K562 (cell line): ENCODE results near the gene CARD9. TPM values are rescaled to one million over a fixed set of nuclear protein-coding genes. Genes with fewer than 3 reads are reported as not detected.

Source experiments
- BRD9 ChIP-seq: fragments of 450-650 bp; IDR thresholded peaks from 2 replicates; pipeline ENCODE4 v1.6.1; 2018; ENCODE audit warnings: low read depth; ENCODE audit not compliant: partially characterized antibody
- CHD2 ChIP-seq: IDR thresholded peaks from 2 replicates; pipeline ENCODE4 v1.6.1; 2011; ENCODE audit warnings: low read depth, low read length
- CXXC5 ChIP-seq: fragments of 250-450 bp; sonication (Bioruptor Pico); IDR thresholded peaks from 2 replicates; pipeline ENCODE4 v1.8.0; 2022; ENCODE audit warnings: inconsistent platforms, mild to moderate bottlenecking, moderate library complexity
- DDX20 ChIP-seq: fragments of 450-650 bp; IDR thresholded peaks from 2 replicates; pipeline ENCODE4 v1.6.1; 2016; ENCODE audit warnings: missing genetic modification characterization, low read depth, mild to moderate bottlenecking, missing compliant biosample characterization, moderate library complexity
- DIDO1 ChIP-seq: fragments of 450-650 bp; IDR thresholded peaks from 2 replicates; pipeline ENCODE4 v1.6.1; 2016; ENCODE audit warnings: low read depth, missing biosample characterization, missing genetic modification characterization
- ETV5 ChIP-seq: sonication (generic); formaldehyde crosslinking; IDR thresholded peaks from 2 replicates; pipeline ENCODE4 v1.4.0; 2020; ENCODE audit warnings: low read depth, mild to moderate bottlenecking, missing genetic modification reagents
- FOXJ3 ChIP-seq: sonication (generic); formaldehyde crosslinking; IDR thresholded peaks from 2 replicates; pipeline ENCODE4 v1.4.0; 2020; ENCODE audit warnings: mild to moderate bottlenecking, missing genetic modification reagents
- GATA2 ChIP-seq: sonication (generic); formaldehyde crosslinking; IDR thresholded peaks from 2 replicates; pipeline ENCODE4 v1.4.0; 2020; ENCODE audit warnings: mild to moderate bottlenecking, missing genetic modification reagents
- HLTF ChIP-seq: fragments of 450-650 bp; IDR thresholded peaks from 2 replicates; pipeline ENCODE4 v1.6.1; 2016
- IRF2 ChIP-seq: sonication (generic); formaldehyde crosslinking; IDR thresholded peaks from 2 replicates; pipeline ENCODE4 v1.8.1; 2022; ENCODE audit warnings: mild to moderate bottlenecking, missing genetic modification reagents
- MAFK ChIP-seq: IDR thresholded peaks from 2 replicates; pipeline ENCODE4 v1.6.1; 2011; ENCODE audit warnings: low read length, improper control_type of control experiment
- NR3C1 ChIP-seq: sonication (generic); formaldehyde crosslinking; IDR thresholded peaks from 2 replicates; pipeline ENCODE4 v1.8.1; 2022; ENCODE audit warnings: missing genetic modification reagents
- POLR3G ChIP-seq: IDR thresholded peaks from 2 replicates; pipeline ENCODE4 v1.6.1; 2011; ENCODE audit not compliant: insufficient read length, insufficient replicate concordance; ENCODE audit errors: extremely low read depth
- POU5F1 ChIP-seq: fragments of 150-350 bp; IDR thresholded peaks from 2 replicates; pipeline ENCODE4 v1.6.1; 2014; ENCODE audit warnings: borderline replicate concordance, low read length, low read depth, mild to moderate bottlenecking; ENCODE audit not compliant: partially characterized antibody
- STAT5A ChIP-seq: IDR thresholded peaks from 2 replicates; pipeline ENCODE4 v1.6.1; 2012; ENCODE audit warnings: low read length, inconsistent platforms, borderline replicate concordance
- TBL1XR1 ChIP-seq, 2 experiments: IDR thresholded peaks; 2 replicates each; pipeline ENCODE4 v1.6.1; 2012; ENCODE audit warnings: improper control_type of control experiment in 2 of 2, low read length in 2 of 2, mild to moderate bottlenecking in 1 of 2
- ZNF184 ChIP-seq: sonication (generic); formaldehyde crosslinking; IDR thresholded peaks from 2 replicates; pipeline ENCODE4 v1.5.0; 2020; ENCODE audit warnings: missing genetic modification reagents
- ZNF274 ChIP-seq: IDR thresholded peaks from 2 replicates; pipeline ENCODE4 v1.6.1; 2011; ENCODE audit warnings: low read depth, mild to moderate bottlenecking, low read length, moderate library complexity, borderline replicate concordance
- ZNF830 ChIP-seq: fragments of 250-450 bp; sonication (Bioruptor Pico); IDR thresholded peaks from 2 replicates; pipeline ENCODE4 v1.5.0; 2021; ENCODE audit warnings: mild to moderate bottlenecking
- polyA plus RNA-seq, 8 experiments: library from polyadenylated mRNA; depleted of rRNA in 4 of 8; stranded (reverse) in 5 of 8; unstranded in 3 of 8; fragments of >200 nt; fragmentation: Nextera tagmentation in 2 of 8; fragmentation: Illumina TruSeq in 1 of 8; extraction: Ambion mirVana in 2 of 8; extraction: Trizol in 1 of 8; gene quantifications; 2 replicates each; pipeline versions ENCODE4 v1.2.1 to v1.2.3, GENCODE V29; 2011 to 2014; ENCODE audit warnings: inconsistent platforms in 1 of 8, missing spikeins in 1 of 8
- total RNA-seq, 7 experiments: library from RNA; depleted of rRNA in 6 of 7; stranded (reverse); fragments of >200 nt in 6 of 7; fragmentation: Illumina TruSeq in 2 of 7; extraction: Trizol in 2 of 7; gene quantifications; 2 replicates each; pipeline versions ENCODE4 v1.2.1 to v1.2.3, GENCODE V29; 2011 to 2021; ENCODE audit warnings: low replicate concordance in 1 of 7
- TF ChIP-seq, protein P1 (sequence below): fragments of 250-450 bp; sonication (Bioruptor Pico); IDR thresholded peaks from 2 replicates; pipeline ENCODE4 v1.4.0; 2020; ENCODE audit warnings: mild to moderate bottlenecking
- TF ChIP-seq, protein P2 (sequence below): fragments of 200-800 bp; sonication (Bioruptor generic); IDR thresholded peaks from 2 replicates; pipeline ENCODE4 v1.6.1; 2017; ENCODE audit warnings: missing genetic modification characterization, missing compliant biosample characterization
- TF ChIP-seq, protein P3 (sequence below): fragments of 250-450 bp; sonication (Bioruptor Pico); IDR thresholded peaks from 2 replicates; pipeline ENCODE4 v1.4.0; 2020

CARD9 gene
- total and polyA plus RNA-seq, 9 of the 15 experiments (the other 6 are each of a cell fraction or from before 2014, with no cell fraction given) = 1.7 to 53.0 (median 9.7) TPM

DNA sequence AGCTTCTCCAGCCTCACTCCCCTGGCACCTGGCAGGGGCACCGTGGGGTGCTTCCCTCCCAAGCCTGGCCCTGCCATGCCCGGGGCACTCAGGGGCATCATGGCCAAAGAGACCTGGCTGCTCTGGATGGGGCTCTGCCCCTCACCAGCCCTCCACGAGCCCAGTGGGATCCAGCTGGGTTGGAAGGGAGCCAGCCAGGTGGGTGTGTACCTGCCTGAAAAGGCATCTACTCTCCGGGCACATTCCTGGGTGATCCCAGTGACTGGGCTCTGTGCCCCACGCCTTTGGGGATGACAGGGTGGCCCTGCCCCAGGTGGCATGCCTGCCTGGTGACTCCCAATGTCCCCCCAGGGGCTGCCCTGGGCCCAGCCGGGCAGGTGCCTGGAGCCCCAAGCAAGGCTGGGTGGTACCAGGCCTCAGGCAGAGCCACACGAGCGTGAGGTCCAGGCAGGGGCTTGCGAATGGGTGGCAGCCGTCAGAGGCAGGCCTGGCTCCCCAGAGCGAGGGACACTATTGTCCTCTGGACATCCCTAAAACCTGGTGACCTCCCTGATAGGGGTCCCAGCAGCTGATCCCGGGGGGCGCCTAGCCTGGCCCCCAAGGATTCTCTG, 45.4 kb downstream of the CARD9 start (continued):
- TF ChIP-seq IRF2 (0 out of 2 replicates have a peak, but pooled peaks have one; percentile 62), DDX20 (tag) (no peak), ZNF184 (CRISPR knock-in tag) (no peak), ZNF274 (no peak), ETV5 (CRISPR knock-in tag) (no peak), POU5F1 (no peak), TBL1XR1 (IDR thresholded peaks at IDR 0.05; ENCODE audit: low read length in 2 of 2) (no peak), POLR3G (no peak), GATA2 (CRISPR knock-in tag) (no peak), STAT5A (no peak), BRD9 (no peak), CXXC5 (no peak), HLTF (no peak), NR3C1 (CRISPR knock-in tag) (0 out of 2 replicates have a peak, but pooled peaks have one; percentile 62), DIDO1 (tag) (no peak), MAFK (no peak), CHD2 (no peak), ZNF830 (CRISPR knock-in tag) (no peak), FOXJ3 (CRISPR knock-in tag) (no peak)
- TF ChIP-seq, protein P1, sequence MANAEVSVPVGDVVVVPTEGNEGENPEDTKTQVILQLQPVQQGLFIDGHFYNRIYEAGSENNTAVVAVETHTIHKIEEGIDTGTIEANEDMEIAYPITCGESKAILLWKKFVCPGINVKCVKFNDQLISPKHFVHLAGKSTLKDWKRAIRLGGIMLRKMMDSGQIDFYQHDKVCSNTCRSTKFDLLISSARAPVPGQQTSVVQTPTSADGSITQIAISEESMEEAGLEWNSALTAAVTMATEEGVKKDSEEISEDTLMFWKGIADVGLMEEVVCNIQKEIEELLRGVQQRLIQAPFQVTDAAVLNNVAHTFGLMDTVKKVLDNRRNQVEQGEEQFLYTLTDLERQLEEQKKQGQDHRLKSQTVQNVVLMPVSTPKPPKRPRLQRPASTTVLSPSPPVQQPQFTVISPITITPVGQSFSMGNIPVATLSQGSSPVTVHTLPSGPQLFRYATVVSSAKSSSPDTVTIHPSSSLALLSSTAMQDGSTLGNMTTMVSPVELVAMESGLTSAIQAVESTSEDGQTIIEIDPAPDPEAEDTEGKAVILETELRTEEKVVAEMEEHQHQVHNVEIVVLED (CRISPR knock-in tag) = no peak
- TF ChIP-seq, protein P2, sequence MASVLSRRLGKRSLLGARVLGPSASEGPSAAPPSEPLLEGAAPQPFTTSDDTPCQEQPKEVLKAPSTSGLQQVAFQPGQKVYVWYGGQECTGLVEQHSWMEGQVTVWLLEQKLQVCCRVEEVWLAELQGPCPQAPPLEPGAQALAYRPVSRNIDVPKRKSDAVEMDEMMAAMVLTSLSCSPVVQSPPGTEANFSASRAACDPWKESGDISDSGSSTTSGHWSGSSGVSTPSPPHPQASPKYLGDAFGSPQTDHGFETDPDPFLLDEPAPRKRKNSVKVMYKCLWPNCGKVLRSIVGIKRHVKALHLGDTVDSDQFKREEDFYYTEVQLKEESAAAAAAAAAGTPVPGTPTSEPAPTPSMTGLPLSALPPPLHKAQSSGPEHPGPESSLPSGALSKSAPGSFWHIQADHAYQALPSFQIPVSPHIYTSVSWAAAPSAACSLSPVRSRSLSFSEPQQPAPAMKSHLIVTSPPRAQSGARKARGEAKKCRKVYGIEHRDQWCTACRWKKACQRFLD = no peak
- TF ChIP-seq, protein P3, sequence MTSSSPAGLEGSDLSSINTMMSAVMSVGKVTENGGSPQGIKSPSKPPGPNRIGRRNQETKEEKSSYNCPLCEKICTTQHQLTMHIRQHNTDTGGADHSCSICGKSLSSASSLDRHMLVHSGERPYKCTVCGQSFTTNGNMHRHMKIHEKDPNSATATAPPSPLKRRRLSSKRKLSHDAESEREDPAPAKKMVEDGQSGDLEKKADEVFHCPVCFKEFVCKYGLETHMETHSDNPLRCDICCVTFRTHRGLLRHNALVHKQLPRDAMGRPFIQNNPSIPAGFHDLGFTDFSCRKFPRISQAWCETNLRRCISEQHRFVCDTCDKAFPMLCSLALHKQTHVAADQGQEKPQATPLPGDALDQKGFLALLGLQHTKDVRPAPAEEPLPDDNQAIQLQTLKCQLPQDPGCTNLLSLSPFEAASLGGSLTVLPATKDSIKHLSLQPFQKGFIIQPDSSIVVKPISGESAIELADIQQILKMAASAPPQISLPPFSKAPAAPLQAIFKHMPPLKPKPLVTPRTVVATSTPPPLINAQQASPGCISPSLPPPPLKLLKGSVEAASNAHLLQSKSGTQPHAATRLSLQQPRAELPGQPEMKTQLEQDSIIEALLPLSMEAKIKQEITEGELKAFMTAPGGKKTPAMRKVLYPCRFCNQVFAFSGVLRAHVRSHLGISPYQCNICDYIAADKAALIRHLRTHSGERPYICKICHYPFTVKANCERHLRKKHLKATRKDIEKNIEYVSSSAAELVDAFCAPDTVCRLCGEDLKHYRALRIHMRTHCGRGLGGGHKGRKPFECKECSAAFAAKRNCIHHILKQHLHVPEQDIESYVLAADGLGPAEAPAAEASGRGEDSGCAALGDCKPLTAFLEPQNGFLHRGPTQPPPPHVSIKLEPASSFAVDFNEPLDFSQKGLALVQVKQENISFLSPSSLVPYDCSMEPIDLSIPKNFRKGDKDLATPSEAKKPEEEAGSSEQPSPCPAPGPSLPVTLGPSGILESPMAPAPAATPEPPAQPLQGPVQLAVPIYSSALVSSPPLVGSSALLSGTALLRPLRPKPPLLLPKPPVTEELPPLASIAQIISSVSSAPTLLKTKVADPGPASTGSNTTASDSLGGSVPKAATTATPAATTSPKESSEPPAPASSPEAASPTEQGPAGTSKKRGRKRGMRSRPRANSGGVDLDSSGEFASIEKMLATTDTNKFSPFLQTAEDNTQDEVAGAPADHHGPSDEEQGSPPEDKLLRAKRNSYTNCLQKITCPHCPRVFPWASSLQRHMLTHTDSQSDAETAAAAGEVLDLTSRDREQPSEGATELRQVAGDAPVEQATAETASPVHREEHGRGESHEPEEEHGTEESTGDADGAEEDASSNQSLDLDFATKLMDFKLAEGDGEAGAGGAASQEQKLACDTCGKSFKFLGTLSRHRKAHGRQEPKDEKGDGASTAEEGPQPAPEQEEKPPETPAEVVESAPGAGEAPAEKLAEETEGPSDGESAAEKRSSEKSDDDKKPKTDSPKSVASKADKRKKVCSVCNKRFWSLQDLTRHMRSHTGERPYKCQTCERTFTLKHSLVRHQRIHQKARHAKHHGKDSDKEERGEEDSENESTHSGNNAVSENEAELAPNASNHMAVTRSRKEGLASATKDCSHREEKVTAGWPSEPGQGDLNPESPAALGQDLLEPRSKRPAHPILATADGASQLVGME (CRISPR knock-in tag) = no peak
